HCT116 (cell line): ENCODE measurements around the gene KSR2. TPM values are rescaled to one million over a fixed set of nuclear protein-coding genes. Genes with fewer than 3 reads are reported as not detected.

Experiments
- ATAC-seq: fragments of 200-7000 bp; cut with Tn5 transposase; 2 replicates; pipeline ENCODE4 v1.9.1; 2020; ENCODE audit warnings: mild to moderate bottlenecking, moderate library complexity
- BruUV-seq: library from RNA; stranded (reverse); fragments of 400-500 nt; replicated peaks from 2 replicates; lab custom pipeline; 2021; lab: Mats Ljungman, UMichigan
- CTCF ChIA-PET: fragments of 300-600 bp; sonication (Branson Sonifier 250); formaldehyde crosslinking; loops from one replicate; lab custom pipeline; 2021; ENCODE audit warnings: antibody characterized with exemption; lab: Charles Lee
- POLR2A ChIA-PET: fragments of 300-600, 350-600 bp; sonication (Branson Sonifier 250); formaldehyde crosslinking; loops from one replicate; lab custom pipeline; 2021; ENCODE audit warnings: antibody characterized with exemption; lab: Charles Lee
- RAD21 ChIA-PET, 2 experiments: fragments of 300-600 bp; sonication (Branson Sonifier 250); formaldehyde crosslinking; loops; one replicate each; lab custom pipeline; 2023; ENCODE audit warnings: low total read pairs in 2 of 2; ENCODE audit not compliant: uncharacterized antibody in 2 of 2, unreplicated experiment in 2 of 2, low non-redundant PET in 1 of 2; lab: Charles Lee
- DNase-seq: peaks from one replicate; pipeline ENCODE4 v3.0.0-alpha.2; 2010; ENCODE audit warnings: low read depth, low spot score
- H2AFZ ChIP-seq: fragments of 200-600 bp; shearing (Covaris generic), sonication (generic); 2 replicates; pipeline ENCODE4 v1.6.1; 2017; ENCODE audit warnings: low read depth, mixed run types, mixed read lengths, antibody characterized with exemption, low read length; ENCODE audit not compliant: poor library complexity, severe bottlenecking
- H3K27ac ChIP-seq: 2 replicates; pipeline ENCODE4 v1.5.1; 2012; ENCODE audit warnings: low read depth, low read length
- H3K27me3 ChIP-seq: fragments of 200-600 bp; sonication (generic); 2 replicates; pipeline ENCODE4 v1.6.1; 2016; ENCODE audit warnings: mixed run types, low read length, mixed read lengths; ENCODE audit not compliant: insufficient read depth
- H3K36me3 ChIP-seq, 2 experiments: fragments of 200-500 bp in 1 of 2; fragments of 200-600 bp in 1 of 2; sonication (Bioruptor generic) in 1 of 2; sonication (generic) in 1 of 2; 2 replicates each; pipeline versions ENCODE4 v1.5.1 to v1.6.1; 2014 to 2016; ENCODE audit warnings: low read length in 2 of 2, inconsistent platforms in 1 of 2, mixed read lengths in 1 of 2, mixed run types in 1 of 2; ENCODE audit not compliant: insufficient read depth in 2 of 2, control insufficient read depth in 1 of 2
- H3K4me1 ChIP-seq, 2 experiments: fragments of 200-600 bp in 1 of 2; sonication (generic) in 1 of 2; 2 replicates each; pipeline versions ENCODE4 v1.5.1 to v1.6.1; 2012 to 2017; ENCODE audit warnings: low read length in 2 of 2, inconsistent platforms in 1 of 2, mild to moderate bottlenecking in 1 of 2, mixed read lengths in 1 of 2, mixed run types in 1 of 2, moderate library complexity in 1 of 2; ENCODE audit not compliant: insufficient read depth in 2 of 2, control insufficient read depth in 1 of 2
- H3K4me2 ChIP-seq: fragments of 200-600 bp; sonication (generic); 2 replicates; pipeline ENCODE4 v1.6.1; 2017; ENCODE audit warnings: mixed run types, low read length, mixed read lengths
- H3K4me3 ChIP-seq, 2 experiments: fragments of 200-600 bp in 1 of 2; sonication (generic) in 1 of 2; replicated peaks in 1 of 2; 2 replicates each; pipeline ENCODE4 v1.5.1; 2011 to 2016; ENCODE audit warnings: low read length in 2 of 2, control low read depth in 1 of 2, low read depth in 1 of 2, mild to moderate bottlenecking in 1 of 2, mixed read lengths in 1 of 2, mixed run types in 1 of 2
- H3K79me2 ChIP-seq: fragments of 200-600 bp; sonication (generic); 2 replicates; pipeline ENCODE4 v1.6.1; 2017; ENCODE audit warnings: mild to moderate bottlenecking, mixed run types, low read length, moderate library complexity, mixed read lengths; ENCODE audit not compliant: insufficient read depth
- H3K9ac ChIP-seq: fragments of 200-600 bp; sonication (generic); 2 replicates; pipeline ENCODE4 v1.6.1; 2016; ENCODE audit warnings: low read length, mixed read lengths
- H3K9me2 ChIP-seq: fragments of 200-600 bp; sonication (generic), shearing (Covaris generic); 2 replicates; pipeline ENCODE4 v1.6.1; 2017; ENCODE audit warnings: mixed run types, mild to moderate bottlenecking, moderate library complexity; ENCODE audit not compliant: insufficient read depth
- H3K9me3 ChIP-seq, 2 experiments: fragments of 200-500 bp in 1 of 2; fragments of 200-600 bp in 1 of 2; sonication (Bioruptor generic) in 1 of 2; sonication (generic) in 1 of 2; 2 replicates each; pipeline ENCODE4 v1.6.1; 2014 to 2017; ENCODE audit warnings: low read length in 2 of 2, mixed read lengths in 2 of 2, inconsistent platforms in 1 of 2, low read depth in 1 of 2, mild to moderate bottlenecking in 1 of 2, mixed run types in 1 of 2, moderate library complexity in 1 of 2; ENCODE audit not compliant: control insufficient read depth in 1 of 2, insufficient read depth in 1 of 2
- H4K20me1 ChIP-seq: fragments of 200-600 bp; sonication (generic), shearing (Covaris generic); 2 replicates; pipeline ENCODE4 v1.6.1; 2017; ENCODE audit warnings: mixed run types, mild to moderate bottlenecking, moderate library complexity; ENCODE audit not compliant: insufficient read depth
- CBX3 ChIP-seq: IDR thresholded peaks from 2 replicates; pipeline ENCODE4 v1.6.1; 2012; ENCODE audit warnings: low read depth
- CEBPB ChIP-seq: IDR thresholded peaks from 2 replicates; pipeline ENCODE4 v1.6.1; 2012; ENCODE audit warnings: low read depth
- CTCF ChIP-seq, 3 experiments: fragments of 200-600 bp in 1 of 3; sonication (generic) in 1 of 3; IDR thresholded peaks in 2 of 3; conservative IDR thresholded peaks in 1 of 3; 2 replicates each; pipeline ENCODE4 v1.5.1; 2012 to 2017; ENCODE audit warnings: low read depth in 2 of 3, low read length in 2 of 3, antibody characterized with exemption in 1 of 3, borderline replicate concordance in 1 of 3, control low read depth in 1 of 3, mild to moderate bottlenecking in 1 of 3, mixed read lengths in 1 of 3, mixed run types in 1 of 3, moderate library complexity in 1 of 3; ENCODE audit not compliant: insufficient read depth in 1 of 3
- EGR1 ChIP-seq: IDR thresholded peaks from 2 replicates; pipeline ENCODE4 v1.6.1; 2012; ENCODE audit warnings: low read depth
- ELF1 ChIP-seq: IDR thresholded peaks from 2 replicates; pipeline ENCODE4 v1.6.1; 2012; ENCODE audit warnings: low read depth, borderline replicate concordance
- EZH2phosphoT487 ChIP-seq: fragments of 200-600 bp; IDR thresholded peaks from 2 replicates; pipeline ENCODE4 v1.6.1; 2018; ENCODE audit warnings: antibody characterized with exemption, borderline replicate concordance
- JUND ChIP-seq: IDR thresholded peaks from 2 replicates; pipeline ENCODE4 v1.6.1; 2012
- MAX ChIP-seq: IDR thresholded peaks from 2 replicates; pipeline ENCODE4 v1.6.1; 2012
- POLR2A ChIP-seq: IDR thresholded peaks from 2 replicates; pipeline ENCODE4 v1.7.0; 2011; ENCODE audit warnings: borderline replicate concordance; ENCODE audit not compliant: insufficient read depth, insufficient read length; ENCODE audit errors: extremely low read depth
- POLR2AphosphoS5 ChIP-seq: IDR thresholded peaks from 2 replicates; pipeline ENCODE4 v1.6.1; 2011; ENCODE audit warnings: mild to moderate bottlenecking, low read depth, low read length, moderate library complexity
- RAD21 ChIP-seq: IDR thresholded peaks from 2 replicates; pipeline ENCODE4 v1.6.1; 2012; ENCODE audit warnings: low read depth, mild to moderate bottlenecking
- SIN3A ChIP-seq: IDR thresholded peaks from 2 replicates; pipeline ENCODE4 v1.6.1; 2012; ENCODE audit warnings: low read depth
- SRF ChIP-seq: IDR thresholded peaks from 2 replicates; pipeline ENCODE4 v1.6.1; 2012; ENCODE audit warnings: low read depth
- TCF7L2 ChIP-seq: IDR thresholded peaks from 2 replicates; pipeline ENCODE4 v1.7.0; 2011; ENCODE audit warnings: borderline replicate concordance, inconsistent platforms; ENCODE audit not compliant: insufficient read depth, insufficient read length; ENCODE audit errors: extremely low read depth
- YY1 ChIP-seq: IDR thresholded peaks from 2 replicates; pipeline ENCODE4 v1.6.1; 2011; ENCODE audit warnings: low read length, low read depth, moderate library complexity, mild to moderate bottlenecking; ENCODE audit not compliant: insufficient replicate concordance; ENCODE audit errors: extremely low read depth
- ZNF274 ChIP-seq: fragments of 200-500 bp; sonication (Bioruptor generic); IDR thresholded peaks from 2 replicates; pipeline ENCODE4 v1.6.1; 2014; ENCODE audit warnings: mild to moderate bottlenecking, low read depth, low read length, inconsistent platforms
- intact Hi-C: fragments of 100-400 bp; cut with micrococcal nuclease; formaldehyde crosslinking; loops from 2 replicates; pipeline ENCODE4 v1.10.0; 2022
- total RNA-seq: library from RNA; stranded (reverse); gene quantifications from one replicate; pipeline ENCODE4 v1.2.1, GENCODE V29; 2021; ENCODE audit not compliant: unreplicated experiment

KSR2 gene
- total RNA-seq, 1 experiment from 2014 or later, result 10.1 TPM

GRCh38 chr12:117433878-117434277 lies 534.9 kb downstream of the KSR2 start:
- Histone ChIP-seq H3K4me1 (no peaks in the 10 kb centered on the region), H3K79me2 (no peaks in the 10 kb centered on the region)
- RAD21 ChIA-PET, result no interaction called here
- no peak for TF ChIP-seq POLR2AphosphoS5
- no peak for TF ChIP-seq JUND
- TF ChIP-seq POLR2A, result no peak
- no peak for TF ChIP-seq CTCF (IDR thresholded peaks at IDR 0.05 in 2 of 3, conservative IDR thresholded peaks at IDR 0.05 in 1 of 3; ENCODE audit: borderline replicate concordance in 1 of 3, insufficient read depth in 1 of 3, low read depth in 2 of 3, low read length in 2 of 3)
- TF ChIP-seq ELF1, result no peak
- no peak for TF ChIP-seq CBX3
- TF ChIP-seq MAX, result no peak
- no peak for TF ChIP-seq SRF
- TF ChIP-seq SIN3A, result no peak
- no peak for TF ChIP-seq ZNF274
- TF ChIP-seq YY1, result no peak
- TF ChIP-seq EGR1, result no peak
- TF ChIP-seq EZH2phosphoT487, result no peak
- TF ChIP-seq CEBPB, result no peak
- no peak for TF ChIP-seq TCF7L2
- no peak for TF ChIP-seq RAD21
- TF ChIP-seq, all 23 proteins: peak for 0
- no TSS peak for BruUV-seq
- DNase-seq, result no peak
- Histone ChIP-seq H2AFZ (no peak overlapping the region), H3K4me3 (no peak overlapping the region), H3K9ac (no peak overlapping the region), H3K36me3 (no peaks in the 10 kb centered on the region), H3K27ac (no peak overlapping the region), H3K27me3 (0 out of 2 replicates have a peak, but pooled peaks cover 4% of the 10 kb centered on the region), H4K20me1 (no peaks in the 10 kb centered on the region), H3K9me2 (no peaks in the 10 kb centered on the region), H3K4me2 (no peak overlapping the region), H3K9me3 (no peaks in the 10 kb centered on the region)
- ATAC-seq, result no peak
- intact Hi-C loops, result no loop called here
- ChIA-PET POLR2A (no interaction called here), CTCF (no interaction called here)
